ENCODE data around the gene MYO9B. TPM values are rescaled to one million over a fixed set of nuclear protein-coding genes. Genes with fewer than 3 reads are reported as not detected.
A peak's percentile ranks its signal among the peaks of the same experiment; 100 is the strongest.

MYO9B gene
- total RNA-seq, 1 experiment from 2014 or later = 94.3 TPM

DNA sequence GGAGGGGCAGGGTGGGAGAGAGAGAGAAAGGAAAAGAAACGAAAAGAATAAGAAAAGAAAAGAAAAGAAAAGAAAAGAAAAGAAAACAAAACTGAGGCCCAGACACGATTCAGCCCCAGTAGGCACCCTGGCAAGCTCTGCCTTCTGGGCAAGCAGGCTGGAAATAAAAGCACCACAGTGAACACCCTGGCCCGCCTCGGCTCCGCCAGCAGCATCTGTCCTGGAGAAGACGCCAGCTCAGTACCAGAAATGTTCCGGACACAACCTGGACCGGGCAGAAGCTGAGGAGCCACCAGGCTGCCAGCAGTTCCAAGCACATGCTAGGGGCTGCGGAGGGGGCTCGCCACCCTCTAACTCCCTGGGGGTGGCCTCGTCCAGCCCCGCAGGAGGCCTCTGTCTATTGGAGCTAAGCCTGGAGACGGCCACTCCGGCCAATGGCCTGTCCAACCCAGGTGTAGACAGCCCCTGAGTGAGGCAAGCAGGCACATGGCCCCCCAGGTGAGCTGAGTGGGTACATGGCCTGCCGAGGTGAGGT is 37.5 kb upstream of the MYO9B start:
- Mint-ChIP-seq H3K27ac (no peak overlapping the region), H3K36me3 (no peaks in the 10 kb centered on the region), H3K27me3 (ENCODE audit: low read depth) (no peaks in the 10 kb centered on the region; the same call in 1 of the 2 replicates), H3K9me3 (peaks cover 3% of the 10 kb centered on the region; the same call in 1 of the 2 replicates), H3K4me3 (no peak overlapping the region), H3K4me1 (no peaks in the 10 kb centered on the region)
- ChIA-PET CTCF (no interaction called here), POLR2A (no interaction called here)
- ATAC-seq (no peak), DNase-seq (ENCODE audit: low spot score) (no peak)
- TF ChIP-seq, protein P1, sequence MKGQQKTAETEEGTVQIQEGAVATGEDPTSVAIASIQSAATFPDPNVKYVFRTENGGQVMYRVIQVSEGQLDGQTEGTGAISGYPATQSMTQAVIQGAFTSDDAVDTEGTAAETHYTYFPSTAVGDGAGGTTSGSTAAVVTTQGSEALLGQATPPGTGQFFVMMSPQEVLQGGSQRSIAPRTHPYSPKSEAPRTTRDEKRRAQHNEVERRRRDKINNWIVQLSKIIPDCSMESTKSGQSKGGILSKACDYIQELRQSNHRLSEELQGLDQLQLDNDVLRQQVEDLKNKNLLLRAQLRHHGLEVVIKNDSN (CRISPR knock-in tag; IDR thresholded peaks at IDR 0.05) = no peak
- TF ChIP-seq GRHL2 (CRISPR knock-in tag; IDR thresholded peaks at IDR 0.05; ENCODE audit: insufficient replicate concordance, severe bottlenecking) (no peak), SMAD3 (CRISPR knock-in tag; IDR thresholded peaks at IDR 0.05; ENCODE audit: borderline replicate concordance) (no peak), NFATC4 (CRISPR knock-in tag; IDR thresholded peaks at IDR 0.05) (no peak), RELA (CRISPR knock-in tag; IDR thresholded peaks at IDR 0.05; ENCODE audit: borderline replicate concordance) (no peak), KAT7 (CRISPR knock-in tag; IDR thresholded peaks at IDR 0.05; ENCODE audit: borderline replicate concordance) (no peak), TP53 (CRISPR knock-in tag; IDR thresholded peaks at IDR 0.05) (no peak)
- TF ChIP-seq, protein P2, sequence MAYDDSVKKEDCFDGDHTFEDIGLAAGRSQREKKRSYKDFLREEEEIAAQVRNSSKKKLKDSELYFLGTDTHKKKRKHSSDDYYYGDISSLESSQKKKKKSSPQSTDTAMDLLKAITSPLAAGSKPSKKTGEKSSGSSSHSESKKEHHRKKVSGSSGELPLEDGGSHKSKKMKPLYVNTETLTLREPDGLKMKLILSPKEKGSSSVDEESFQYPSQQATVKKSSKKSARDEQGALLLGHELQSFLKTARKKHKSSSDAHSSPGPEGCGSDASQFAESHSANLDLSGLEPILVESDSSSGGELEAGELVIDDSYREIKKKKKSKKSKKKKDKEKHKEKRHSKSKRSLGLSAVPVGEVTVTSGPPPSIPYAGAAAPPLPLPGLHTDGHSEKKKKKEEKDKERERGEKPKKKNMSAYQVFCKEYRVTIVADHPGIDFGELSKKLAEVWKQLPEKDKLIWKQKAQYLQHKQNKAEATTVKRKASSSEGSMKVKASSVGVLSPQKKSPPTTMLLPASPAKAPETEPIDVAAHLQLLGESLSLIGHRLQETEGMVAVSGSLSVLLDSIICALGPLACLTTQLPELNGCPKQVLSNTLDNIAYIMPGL (CRISPR knock-in tag; IDR thresholded peaks at IDR 0.05) = no peak
- TF ChIP-seq, protein P3, sequence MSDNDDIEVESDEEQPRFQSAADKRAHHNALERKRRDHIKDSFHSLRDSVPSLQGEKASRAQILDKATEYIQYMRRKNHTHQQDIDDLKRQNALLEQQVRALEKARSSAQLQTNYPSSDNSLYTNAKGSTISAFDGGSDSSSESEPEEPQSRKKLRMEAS (CRISPR knock-in tag; IDR thresholded peaks at IDR 0.05) = no peak
- TF ChIP-seq, protein P4, sequence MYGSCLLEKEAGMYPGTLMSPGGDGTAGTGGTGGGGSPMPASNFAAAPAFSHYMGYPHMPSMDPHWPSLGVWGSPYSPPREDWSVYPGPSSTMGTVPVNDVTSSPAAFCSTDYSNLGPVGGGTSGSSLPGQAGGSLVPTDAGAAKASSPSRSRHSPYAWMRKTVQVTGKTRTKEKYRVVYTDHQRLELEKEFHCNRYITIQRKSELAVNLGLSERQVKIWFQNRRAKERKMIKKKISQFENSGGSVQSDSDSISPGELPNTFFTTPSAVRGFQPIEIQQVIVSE (CRISPR knock-in tag; IDR thresholded peaks at IDR 0.05; ENCODE audit: borderline replicate concordance) = no peak
- TF ChIP-seq, protein P5, sequence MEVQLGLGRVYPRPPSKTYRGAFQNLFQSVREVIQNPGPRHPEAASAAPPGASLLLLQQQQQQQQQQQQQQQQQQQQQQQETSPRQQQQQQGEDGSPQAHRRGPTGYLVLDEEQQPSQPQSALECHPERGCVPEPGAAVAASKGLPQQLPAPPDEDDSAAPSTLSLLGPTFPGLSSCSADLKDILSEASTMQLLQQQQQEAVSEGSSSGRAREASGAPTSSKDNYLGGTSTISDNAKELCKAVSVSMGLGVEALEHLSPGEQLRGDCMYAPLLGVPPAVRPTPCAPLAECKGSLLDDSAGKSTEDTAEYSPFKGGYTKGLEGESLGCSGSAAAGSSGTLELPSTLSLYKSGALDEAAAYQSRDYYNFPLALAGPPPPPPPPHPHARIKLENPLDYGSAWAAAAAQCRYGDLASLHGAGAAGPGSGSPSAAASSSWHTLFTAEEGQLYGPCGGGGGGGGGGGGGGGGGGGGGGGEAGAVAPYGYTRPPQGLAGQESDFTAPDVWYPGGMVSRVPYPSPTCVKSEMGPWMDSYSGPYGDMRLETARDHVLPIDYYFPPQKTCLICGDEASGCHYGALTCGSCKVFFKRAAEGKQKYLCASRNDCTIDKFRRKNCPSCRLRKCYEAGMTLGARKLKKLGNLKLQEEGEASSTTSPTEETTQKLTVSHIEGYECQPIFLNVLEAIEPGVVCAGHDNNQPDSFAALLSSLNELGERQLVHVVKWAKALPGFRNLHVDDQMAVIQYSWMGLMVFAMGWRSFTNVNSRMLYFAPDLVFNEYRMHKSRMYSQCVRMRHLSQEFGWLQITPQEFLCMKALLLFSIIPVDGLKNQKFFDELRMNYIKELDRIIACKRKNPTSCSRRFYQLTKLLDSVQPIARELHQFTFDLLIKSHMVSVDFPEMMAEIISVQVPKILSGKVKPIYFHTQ (CRISPR knock-in tag; IDR thresholded peaks at IDR 0.05) = no peak

DNA sequence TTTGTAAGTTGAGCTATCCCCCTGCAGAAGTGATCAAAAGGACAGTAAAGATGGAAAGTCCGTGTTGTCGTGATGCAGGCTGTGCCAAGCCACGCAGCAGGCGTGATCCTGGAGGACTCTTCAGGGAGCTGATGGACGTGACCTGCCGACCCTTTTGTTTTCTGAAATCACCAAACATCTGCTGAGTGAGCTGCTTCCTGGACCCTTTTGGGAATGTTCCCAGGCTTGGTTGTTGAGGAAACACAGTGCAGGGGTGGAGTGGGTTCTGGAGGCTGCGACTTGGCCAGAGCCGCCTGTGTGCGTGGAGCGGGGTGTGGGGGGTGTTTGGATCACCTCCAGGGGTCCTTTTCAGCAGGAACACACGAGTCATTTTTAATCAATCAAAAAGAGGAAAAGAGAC is 33.6 kb upstream of the MYO9B start:
- H3K27me3 Mint-ChIP-seq (ENCODE audit: low read depth) = no peaks in the 10 kb centered on the region; the same call in 1 of the 2 replicates
- ATAC-seq = no peak
- H3K27ac Mint-ChIP-seq = peak overlapping the region; percentile 34; the same call in 1 of the 2 replicates
- H3K4me3 Mint-ChIP-seq = no peak overlapping the region
- H3K36me3 Mint-ChIP-seq = no peaks in the 10 kb centered on the region
- TF ChIP-seq, protein P6, sequence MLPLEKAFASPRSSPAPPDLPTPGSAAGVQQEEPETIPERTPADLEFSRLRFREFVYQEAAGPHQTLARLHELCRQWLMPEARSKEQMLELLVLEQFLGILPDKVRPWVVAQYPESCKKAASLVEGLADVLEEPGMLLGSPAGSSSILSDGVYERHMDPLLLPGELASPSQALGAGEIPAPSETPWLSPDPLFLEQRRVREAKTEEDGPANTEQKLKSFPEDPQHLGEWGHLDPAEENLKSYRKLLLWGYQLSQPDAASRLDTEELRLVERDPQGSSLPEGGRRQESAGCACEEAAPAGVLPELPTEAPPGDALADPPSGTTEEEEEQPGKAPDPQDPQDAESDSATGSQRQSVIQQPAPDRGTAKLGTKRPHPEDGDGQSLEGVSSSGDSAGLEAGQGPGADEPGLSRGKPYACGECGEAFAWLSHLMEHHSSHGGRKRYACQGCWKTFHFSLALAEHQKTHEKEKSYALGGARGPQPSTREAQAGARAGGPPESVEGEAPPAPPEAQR (CRISPR knock-in tag; IDR thresholded peaks at IDR 0.05) = no peak
- TF ChIP-seq HMGA2 (CRISPR knock-in tag; IDR thresholded peaks at IDR 0.05) (no peak), TP53 (CRISPR knock-in tag; IDR thresholded peaks at IDR 0.05) (no peak), NR3C1 (CRISPR knock-in tag; conservative IDR thresholded peaks at IDR 0.05; ENCODE audit: low read depth) (no peak), ZNF138 (CRISPR knock-in tag; conservative IDR thresholded peaks at IDR 0.05) (no peak), SMAD3 (CRISPR knock-in tag; IDR thresholded peaks at IDR 0.05; ENCODE audit: borderline replicate concordance) (no peak), ZNF671 (CRISPR knock-in tag; IDR thresholded peaks at IDR 0.05) (no peak)
- H3K4me1 Mint-ChIP-seq = no peaks in the 10 kb centered on the region
- H3K9me3 Mint-ChIP-seq = peaks cover 3% of the 10 kb centered on the region; the same call in 1 of the 2 replicates
- no peak for DNase-seq (ENCODE audit: low spot score)
- ChIA-PET POLR2A (no interaction called here), CTCF (interaction anchor here (0.9 to 3.5 kb wide), 2 partner anchors 10 to 327 kb away, joined by 3 to 21 read pairs; no protein-coding TSS in a partner anchor)
